ENCODE results near the gene COX19.

DNA sequence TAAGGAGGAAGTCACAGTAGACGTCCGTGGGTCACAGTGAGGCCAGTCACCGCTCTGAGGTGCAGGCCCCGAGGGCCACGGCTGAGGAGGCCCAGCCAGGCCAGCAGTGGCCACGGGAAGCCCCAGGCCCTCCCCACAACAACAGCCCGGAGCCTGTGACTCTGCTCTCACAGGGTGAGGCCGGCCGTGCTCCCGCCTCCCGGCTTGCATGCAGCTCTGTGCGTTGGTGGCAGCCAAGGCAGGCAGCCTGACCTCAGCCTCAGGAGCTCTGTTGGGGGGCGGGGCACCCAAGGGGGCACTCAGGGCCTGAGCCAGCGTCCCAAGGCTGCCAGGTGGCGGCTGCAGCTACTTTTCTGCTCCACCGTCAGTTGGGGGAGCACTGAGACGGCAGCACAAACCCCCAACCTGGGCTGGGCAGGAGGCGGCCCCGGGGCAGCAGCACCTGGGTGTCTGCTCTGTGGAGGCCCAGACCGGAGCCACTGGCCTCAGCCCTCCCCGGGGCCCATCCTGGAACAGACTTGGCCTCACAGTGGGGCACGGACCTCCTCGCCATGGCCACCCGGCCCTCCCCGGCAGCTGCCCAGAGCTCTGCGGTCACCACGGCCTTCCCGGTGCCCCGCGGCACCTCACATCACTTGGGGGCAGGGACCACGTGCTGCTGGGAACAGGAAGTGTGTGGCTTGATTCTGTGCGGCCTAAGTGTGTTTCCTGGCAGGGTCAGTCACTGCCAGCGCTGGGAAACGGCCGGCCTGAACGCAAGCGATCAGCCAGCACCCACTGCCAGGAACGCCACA, 20.9 kb upstream of the COX19 start:
- TF ChIP-seq, protein P1, sequence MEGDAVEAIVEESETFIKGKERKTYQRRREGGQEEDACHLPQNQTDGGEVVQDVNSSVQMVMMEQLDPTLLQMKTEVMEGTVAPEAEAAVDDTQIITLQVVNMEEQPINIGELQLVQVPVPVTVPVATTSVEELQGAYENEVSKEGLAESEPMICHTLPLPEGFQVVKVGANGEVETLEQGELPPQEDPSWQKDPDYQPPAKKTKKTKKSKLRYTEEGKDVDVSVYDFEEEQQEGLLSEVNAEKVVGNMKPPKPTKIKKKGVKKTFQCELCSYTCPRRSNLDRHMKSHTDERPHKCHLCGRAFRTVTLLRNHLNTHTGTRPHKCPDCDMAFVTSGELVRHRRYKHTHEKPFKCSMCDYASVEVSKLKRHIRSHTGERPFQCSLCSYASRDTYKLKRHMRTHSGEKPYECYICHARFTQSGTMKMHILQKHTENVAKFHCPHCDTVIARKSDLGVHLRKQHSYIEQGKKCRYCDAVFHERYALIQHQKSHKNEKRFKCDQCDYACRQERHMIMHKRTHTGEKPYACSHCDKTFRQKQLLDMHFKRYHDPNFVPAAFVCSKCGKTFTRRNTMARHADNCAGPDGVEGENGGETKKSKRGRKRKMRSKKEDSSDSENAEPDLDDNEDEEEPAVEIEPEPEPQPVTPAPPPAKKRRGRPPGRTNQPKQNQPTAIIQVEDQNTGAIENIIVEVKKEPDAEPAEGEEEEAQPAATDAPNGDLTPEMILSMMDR (IDR thresholded peaks at IDR 0.05 in 4 of 5, conservative IDR thresholded peaks at IDR 0.05 in 1 of 5) = no peak
- TF ChIP-seq POLR2A (IDR thresholded peaks at IDR 0.05) = no peak

All from gastrocnemius medialis (tissue), 4 donors.